Transverse colon (tissue), 4 donors: ENCODE data around the gene DCUN1D4.
A peak's percentile ranks its signal among the peaks of the same experiment; 100 is the strongest.

ENCODE experiments used
- CTCF ChIP-seq, 5 experiments: fragments of 200-600 bp in 3 of 5; fragments of 450-650 bp in 2 of 5; sonication (generic) in 3 of 5; IDR thresholded peaks; 1 replicate in 2 of 5; 2 replicates in 3 of 5; pipeline ENCODE4 v1.5.1; 2016 to 2017; ENCODE audit warnings: antibody characterized with exemption in 5 of 5, inconsistent platforms in 3 of 5, mild to moderate bottlenecking in 2 of 5, moderate library complexity in 1 of 5
- EP300 ChIP-seq: sonication (generic); formaldehyde crosslinking; IDR thresholded peaks from one replicate; pipeline ENCODE4 v1.6.1; 2017; ENCODE audit warnings: antibody characterized with exemption, low read depth
- POLR2A ChIP-seq: fragments of 450-650 bp; IDR thresholded peaks from one replicate; pipeline ENCODE4 v1.6.1; 2016; ENCODE audit warnings: antibody characterized with exemption, mild to moderate bottlenecking, moderate library complexity
- POLR2AphosphoS5 ChIP-seq, 3 donors: sonication (generic); formaldehyde crosslinking; IDR thresholded peaks; one replicate each; pipeline ENCODE4 v1.6.1; 2016; ENCODE audit warnings: antibody characterized with exemption in 3 of 3

- TF ChIP-seq CTCF (IDR thresholded peaks at IDR 0.05) (no peak), EP300 (no peak), POLR2A (no peak), POLR2AphosphoS5 (IDR thresholded peaks at IDR 0.05) (peak in 1 of 3 donors; percentile 14)
These were observed 63.4 kb downstream of the DCUN1D4 start for GRCh38 chr4:51906167-51906958.
